GM19395 (cell line): ENCODE measurements around the gene MCAT.
"Not testable (repeated sequence)": the region's sequence is repeated elsewhere in the genome, so short reads cannot be mapped to it uniquely, and the experiment has no call there.

Experiments
- ATAC-seq: cut with Tn5 transposase; IDR thresholded peaks from one replicate; pipeline ENCODE4 v1.9.1; 2021; ENCODE audit warnings: mild to moderate bottlenecking, moderate library complexity; ENCODE audit not compliant: unreplicated experiment

MCAT gene

DNA sequence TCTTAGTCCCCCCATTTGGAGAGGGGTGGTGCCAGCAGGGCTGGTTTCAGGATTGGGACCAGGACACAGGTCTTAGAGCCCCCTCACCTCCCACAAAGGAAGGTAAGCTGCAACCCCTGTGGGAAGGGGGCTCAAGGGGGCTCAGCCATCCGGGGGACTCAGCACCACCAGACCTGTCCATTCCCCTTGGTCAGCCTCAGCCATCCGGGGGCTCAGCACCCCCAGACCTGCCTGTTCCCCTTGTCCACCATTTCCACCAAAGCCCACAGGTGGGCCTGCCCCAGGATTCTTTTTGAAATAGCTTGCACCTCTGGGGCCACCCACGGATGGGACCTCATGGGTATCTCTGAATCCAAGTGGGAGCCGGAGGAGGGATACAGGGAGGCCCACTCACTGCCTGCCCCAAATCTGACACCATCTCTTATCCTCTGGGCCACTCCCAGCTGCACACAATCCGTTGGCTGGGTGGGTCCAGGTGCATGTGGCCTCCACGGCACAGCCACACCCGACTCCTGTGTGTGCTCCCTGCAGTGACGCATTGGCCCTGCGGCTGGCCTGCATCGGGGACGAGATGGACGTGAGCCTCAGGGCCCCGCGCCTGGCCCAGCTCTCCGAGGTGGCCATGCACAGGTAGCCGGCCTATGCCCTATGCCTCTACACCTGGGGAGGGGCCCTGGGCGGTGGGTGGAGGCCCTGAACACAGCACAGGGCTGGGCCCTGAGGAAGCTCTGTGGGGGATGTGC, 15.9 kb downstream of the MCAT start:
- no peak for ATAC-seq

DNA sequence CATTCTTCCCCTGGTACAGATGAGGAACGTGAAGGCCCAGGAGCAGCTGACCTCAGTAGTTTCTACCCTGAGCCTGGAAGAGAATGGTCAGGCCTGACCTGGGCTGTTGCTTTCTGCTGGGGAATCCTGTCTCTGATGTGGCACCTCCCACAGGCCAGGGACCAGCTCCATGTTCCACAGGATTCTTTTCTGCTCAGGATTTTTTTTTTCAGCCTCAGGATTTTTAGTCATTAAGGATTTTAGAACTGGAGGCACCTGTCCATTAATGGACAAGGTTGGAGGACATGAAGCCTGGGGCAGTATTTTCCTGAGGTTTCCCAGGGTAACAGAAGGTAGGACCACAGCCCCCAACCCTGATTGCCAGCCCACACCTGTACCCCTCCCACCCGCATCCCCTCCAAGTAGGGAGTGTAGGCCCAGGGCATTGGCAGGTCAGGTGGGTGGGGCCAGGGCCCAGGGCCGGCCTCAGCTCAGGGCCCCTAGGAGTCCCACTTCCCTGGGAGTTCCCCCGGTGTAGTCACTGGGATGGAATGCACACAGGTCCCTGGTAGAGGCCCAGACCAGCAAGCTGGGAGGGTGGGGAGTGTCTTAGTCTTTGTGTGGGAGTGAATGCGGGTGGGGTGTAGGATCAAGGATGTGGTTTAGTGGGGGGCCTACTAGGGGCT, 16.6 kb downstream of the MCAT start:
- ATAC-seq = no peak

DNA sequence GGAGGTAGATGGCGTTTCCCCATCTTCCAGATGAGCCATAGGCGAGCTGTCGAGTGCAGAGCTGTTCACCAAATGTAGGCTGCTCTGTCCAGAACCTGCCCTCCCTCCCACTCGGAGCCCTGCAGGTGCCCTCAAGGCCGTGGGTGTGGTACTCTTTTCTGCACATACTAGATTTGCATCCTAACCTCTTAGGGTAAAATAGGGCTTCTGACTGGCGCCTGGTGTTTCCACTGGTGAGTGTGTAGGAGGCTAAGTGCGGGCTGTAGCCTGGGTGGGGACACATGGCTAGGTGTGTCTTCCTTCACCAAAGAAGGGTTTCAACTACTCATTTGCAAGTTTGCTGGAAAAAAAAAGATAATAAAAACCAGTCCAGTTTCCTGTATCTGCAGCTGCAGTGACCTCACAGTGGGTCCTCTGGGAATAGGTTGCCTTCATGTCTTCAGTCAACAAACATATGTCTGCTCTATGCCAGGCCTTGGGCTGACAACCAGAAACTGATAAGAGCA, 24.2 kb downstream of the MCAT start:
- no peak for ATAC-seq

DNA sequence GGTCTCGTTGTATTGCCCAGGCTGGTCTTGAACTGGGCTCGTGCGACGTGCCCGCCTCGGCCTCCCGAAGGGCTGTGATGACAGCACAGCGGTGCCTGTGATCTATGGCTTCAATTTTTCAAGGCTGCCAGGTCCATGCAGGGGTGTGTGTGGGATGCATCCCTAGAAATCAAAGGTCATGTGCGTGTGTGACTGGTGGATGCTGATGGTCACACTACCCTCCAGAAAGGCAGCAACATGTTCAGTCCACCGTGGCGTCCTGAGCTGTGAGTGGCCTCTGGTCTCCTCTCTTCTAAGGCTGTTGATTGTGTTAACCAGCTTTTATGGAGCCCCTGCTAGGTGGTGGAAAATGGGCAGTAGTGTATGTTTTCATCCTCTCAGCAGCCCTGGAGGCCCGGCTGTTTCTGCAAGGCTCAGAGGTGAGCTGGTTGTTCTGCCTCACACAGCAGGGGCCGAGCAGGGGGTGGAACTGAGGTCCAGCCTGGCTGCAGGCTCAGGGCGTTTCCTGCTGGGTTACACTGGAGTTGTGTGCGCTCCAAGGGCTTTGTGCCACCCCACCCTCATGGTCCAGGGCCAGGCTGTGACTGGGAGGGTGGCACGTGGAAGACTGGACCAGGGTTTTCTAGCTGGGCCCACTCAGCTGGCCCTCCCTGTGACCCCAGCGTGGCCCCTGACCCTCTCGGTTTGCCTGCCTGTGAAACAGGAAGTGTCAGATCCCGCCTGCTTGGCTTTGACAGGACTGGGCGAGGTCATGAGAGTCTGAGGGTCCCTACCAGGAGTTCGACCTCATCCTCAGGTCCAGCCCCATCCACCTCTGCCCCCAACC, 25.0 kb downstream of the MCAT start:
- no peak for ATAC-seq

- ATAC-seq = no peak
These were observed 26.3 kb downstream of the MCAT start for GRCh38 chr22:43116932-43117331.

DNA sequence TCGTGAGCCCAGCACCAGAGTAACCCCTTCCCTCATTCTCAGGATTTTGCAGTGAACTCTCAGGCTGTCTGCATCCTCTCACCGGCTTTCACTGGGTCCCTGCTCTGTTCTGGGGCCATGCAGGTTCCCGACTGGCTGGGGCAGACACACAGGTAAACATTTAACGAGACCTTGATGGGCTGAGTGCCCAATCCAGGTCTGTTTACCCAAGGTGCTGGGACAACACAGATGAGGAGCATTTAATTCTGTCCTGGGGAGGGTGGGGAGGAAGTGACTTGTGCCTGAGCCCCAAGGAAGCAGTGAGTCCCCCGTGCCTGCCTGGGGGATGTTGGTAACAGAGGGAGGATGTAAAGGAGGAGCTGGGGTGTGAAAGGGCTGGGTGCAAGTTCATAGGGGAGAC, 28.2 kb downstream of the MCAT start:
- ATAC-seq = no peak

DNA sequence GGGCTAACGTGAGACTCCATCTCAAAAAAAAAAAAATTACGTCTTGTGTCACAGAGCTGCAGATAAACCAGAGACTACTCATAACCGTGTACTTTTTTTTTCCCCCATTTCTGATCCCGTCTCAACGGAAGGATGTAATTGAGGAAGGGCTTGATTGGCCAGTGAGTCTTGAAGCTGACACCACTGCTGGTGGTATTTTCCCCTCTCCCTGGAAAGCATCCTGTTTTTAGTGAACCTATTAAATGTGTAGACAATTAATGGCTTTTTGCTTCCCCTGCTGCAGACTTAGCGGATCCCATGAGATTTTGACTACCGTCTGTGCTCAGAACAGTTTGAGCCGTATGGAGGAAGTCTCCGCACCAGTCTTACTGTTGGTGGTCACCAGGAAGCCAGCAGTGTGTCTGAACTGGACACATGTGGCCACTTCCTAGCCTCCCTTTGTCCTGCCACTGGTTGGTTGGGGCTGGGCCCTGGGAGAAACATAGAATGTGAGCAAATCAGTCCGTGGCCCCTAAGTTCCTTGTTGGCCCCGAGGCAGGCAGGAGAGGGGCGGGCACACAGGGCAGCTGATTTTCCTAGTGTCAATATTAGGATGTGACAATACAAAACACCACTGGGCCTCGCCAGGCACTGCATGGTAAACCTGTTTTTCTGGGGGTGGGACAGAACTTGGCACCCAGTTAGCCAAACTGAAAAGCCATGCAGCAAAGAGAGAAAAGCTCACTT, 29.5 kb downstream of the MCAT start:
- ATAC-seq = no peak

GRCh38 chr22:43110927-43111623, 32.1 kb downstream of the MCAT start:
- ATAC-seq = no peak

GRCh38 chr22:43110444-43110926, 32.7 kb downstream of the MCAT start, which contains the start of gene BIK:
Gene BIK (plus strand): TSS chr22:43110750. CDS start chr22:43124023, 13,273 bp downstream.
- no peak for ATAC-seq

DNA sequence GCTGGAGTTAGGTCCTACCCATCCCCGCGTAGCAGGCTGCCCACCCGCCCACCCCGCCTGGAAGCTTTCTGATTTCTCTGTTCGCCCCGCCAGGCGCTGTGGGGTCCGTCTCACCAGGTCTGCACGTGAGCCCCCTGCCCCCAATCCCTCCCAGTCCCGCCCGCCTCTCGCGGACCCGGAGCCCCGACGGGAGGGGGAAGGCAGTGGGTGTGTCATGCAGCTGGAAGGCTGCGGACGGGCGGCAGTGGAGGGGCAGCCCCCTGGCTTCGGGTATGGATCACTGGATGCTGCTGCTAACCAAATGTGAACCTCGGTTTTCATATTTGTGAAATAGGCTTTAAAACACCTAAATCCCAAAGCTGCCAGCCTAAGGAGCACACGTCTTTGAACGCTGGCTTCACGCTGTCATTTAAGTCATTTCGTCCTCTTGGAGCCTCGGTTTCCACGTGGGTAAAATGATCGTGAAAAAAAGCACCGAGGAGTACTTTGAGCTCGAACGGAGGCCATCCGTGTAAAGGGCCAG, 33.2 kb downstream of the MCAT start:
- no peak for ATAC-seq

GRCh38 chr22:43109511-43109910, 33.7 kb downstream of the MCAT start:
- no peak for ATAC-seq

DNA sequence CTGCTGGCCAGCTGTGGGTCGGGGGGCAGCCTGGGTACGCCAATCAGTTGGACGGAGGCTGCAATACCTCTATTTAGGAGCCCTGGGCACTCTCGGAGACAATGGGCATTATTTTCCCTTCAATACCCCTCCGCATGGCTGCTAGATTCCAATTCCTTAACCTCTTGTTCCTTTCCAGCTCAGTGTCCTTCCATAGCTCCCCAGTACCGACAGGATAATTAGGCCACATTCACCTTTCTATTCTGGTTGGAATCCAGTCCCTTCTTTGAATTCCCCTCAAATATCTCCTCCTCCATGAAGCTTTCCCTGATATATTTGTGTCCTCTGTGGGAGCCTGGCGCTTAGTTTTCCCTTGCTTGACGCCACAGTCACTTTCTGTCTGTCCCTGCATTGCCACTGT, 36.9 kb downstream of the MCAT start:
- ATAC-seq = no peak

DNA sequence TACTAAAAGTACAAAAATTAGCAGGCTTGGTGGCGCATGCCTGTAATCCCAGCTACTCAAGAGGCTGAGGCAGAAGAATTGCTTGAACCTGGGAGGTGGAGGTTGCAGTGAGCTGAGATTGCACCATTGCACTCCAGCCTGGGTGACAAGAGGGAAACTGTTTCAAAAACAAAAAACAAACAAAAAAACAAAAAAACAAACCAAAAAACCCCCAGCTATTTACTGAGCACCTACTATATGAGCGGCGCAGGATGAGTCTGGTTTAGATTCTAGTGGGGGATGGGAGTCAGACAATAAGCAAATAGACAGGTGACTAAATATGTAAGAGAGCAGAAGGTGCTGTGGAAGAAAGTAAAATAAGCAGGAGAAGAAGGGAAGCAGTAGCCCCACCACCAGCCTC, 38.2 kb downstream of the MCAT start:
- not testable (repeated sequence) for ATAC-seq

GRCh38 chr22:43104056-43104625, 39.1 kb downstream of the MCAT start:
- ATAC-seq = not testable (repeated sequence)

DNA sequence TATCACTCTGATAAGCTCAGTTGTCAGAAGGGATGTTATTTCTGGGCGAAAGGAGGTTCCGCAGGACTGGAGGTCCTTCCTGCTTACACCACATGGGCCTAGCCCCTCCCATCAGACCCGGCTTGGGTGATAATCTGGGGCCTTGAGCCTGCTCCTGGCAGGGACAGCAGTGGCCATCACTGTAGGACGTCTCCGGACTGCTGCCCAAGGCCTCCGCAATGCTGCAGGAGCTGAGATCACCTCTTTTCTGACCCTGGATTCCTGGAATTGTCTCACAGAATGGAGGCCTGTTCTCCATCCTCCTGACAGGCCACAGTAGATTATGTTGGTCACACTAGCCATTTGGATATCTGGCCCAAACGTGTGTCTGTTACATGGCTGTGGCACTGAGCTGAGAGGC, 41.9 kb downstream of the MCAT start:
- no peak for ATAC-seq

DNA sequence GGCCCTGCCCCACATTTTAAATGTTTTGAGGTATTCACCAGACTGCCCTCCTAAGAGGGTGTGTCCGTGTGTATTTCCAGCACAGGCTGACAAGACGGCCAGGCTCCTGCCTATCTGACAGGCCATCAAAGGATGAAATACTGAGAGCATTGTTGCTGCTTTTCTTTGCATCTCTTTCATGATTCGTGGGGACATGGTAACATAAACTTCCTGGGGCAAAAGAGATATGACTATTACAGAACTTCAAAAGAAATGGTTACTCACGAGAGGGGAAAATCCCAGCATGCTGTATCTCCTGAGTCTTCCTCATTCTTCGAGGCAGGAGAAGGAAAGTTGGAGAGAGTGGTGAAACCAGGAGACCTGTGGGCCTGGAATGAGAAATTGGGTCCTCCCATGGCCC, 43.0 kb downstream of the MCAT start:
- ATAC-seq = no peak

DNA sequence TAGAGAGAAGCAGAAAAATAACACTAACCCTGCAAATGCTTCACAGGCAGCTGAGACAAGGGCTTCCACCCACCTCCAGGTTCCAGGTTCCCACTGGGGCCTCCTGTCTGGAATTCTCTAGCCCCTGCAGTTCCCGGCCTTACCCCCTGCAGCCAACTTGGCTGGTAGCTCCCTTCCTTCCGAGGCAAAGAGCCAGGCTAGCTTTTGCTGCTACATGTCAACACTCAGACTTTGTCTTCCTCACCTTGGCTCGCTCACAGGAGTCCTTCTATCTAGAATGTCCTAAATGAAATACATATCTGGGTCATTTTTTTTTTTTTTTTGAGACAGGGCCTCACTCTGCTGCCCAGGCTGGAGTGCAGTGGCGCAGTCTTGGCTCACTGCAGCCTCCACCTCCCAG, 44.1 kb downstream of the MCAT start:
- ATAC-seq = no peak

GRCh38 chr22:43098356-43098755, 44.8 kb downstream of the MCAT start:
- no peak for ATAC-seq

GRCh38 chr22:43096420-43096819, 46.8 kb downstream of the MCAT start:
- no peak for ATAC-seq
